PC-3 (cell line): ENCODE data around the gene CD28. TPM values are rescaled to one million over a fixed set of nuclear protein-coding genes. Genes with fewer than 3 reads are reported as not detected.

ENCODE experiments used
- ATAC-seq: fragments of 200-7000 bp; cut with Tn5 transposase; 2 replicates; pipeline ENCODE4 v1.9.1; 2020; ENCODE audit warnings: mild to moderate bottlenecking, moderate library complexity
- BruUV-seq: library from RNA; stranded (reverse); fragments of 400-500 nt; replicated peaks from 2 replicates; lab custom pipeline; 2021; lab: Mats Ljungman, UMichigan
- CTCF ChIA-PET: fragments of 300-600 bp; sonication (Branson Sonifier 250); formaldehyde crosslinking; loops from one replicate; lab custom pipeline; 2022; ENCODE audit warnings: antibody characterized with exemption; lab: Charles Lee
- POLR2A ChIA-PET: fragments of 300-600 bp; sonication (Branson Sonifier 250); formaldehyde crosslinking; loops from one replicate; lab custom pipeline; 2022; ENCODE audit warnings: antibody characterized with exemption; ENCODE audit not compliant: unreplicated experiment; lab: Charles Lee
- DNase-seq: peaks from one replicate; pipeline ENCODE4 v3.0.0-alpha.2; 2015
- H2AFZ ChIP-seq: fragments of 300-600 bp; sonication (generic); 2 replicates; pipeline ENCODE4 v1.6.0; 2016; ENCODE audit warnings: antibody characterized with exemption, low read length
- H3F3A ChIP-seq: fragments of 300-600 bp; sonication (generic); one replicate; pipeline ENCODE4 v1.6.0; 2017; ENCODE audit warnings: antibody characterized with exemption, low read length, control low read depth, mild to moderate bottlenecking; ENCODE audit not compliant: unreplicated experiment
- H3K27ac ChIP-seq: fragments of 300-600 bp; sonication (generic); 2 replicates; pipeline ENCODE4 v1.5.1; 2016; ENCODE audit warnings: mild to moderate bottlenecking, low read length
- H3K27me3 ChIP-seq: fragments of 300-600 bp; sonication (generic); 2 replicates; pipeline ENCODE4 v1.6.1; 2016; ENCODE audit warnings: low read length, mixed read lengths
- H3K36me3 ChIP-seq: fragments of 300-600 bp; sonication (generic); 2 replicates; pipeline ENCODE4 v1.6.1; 2016; ENCODE audit warnings: low read depth, mixed run types, low read length, mixed read lengths
- H3K4me1 ChIP-seq: fragments of 300-600 bp; sonication (generic); 2 replicates; pipeline ENCODE4 v1.5.1; 2016; ENCODE audit warnings: low read length; ENCODE audit not compliant: insufficient read depth
- H3K4me2 ChIP-seq: fragments of 300-600 bp; sonication (generic); 2 replicates; pipeline ENCODE4 v1.6.0; 2016; ENCODE audit warnings: low read length
- H3K4me3 ChIP-seq: fragments of 300-600 bp; sonication (generic); 2 replicates; pipeline ENCODE4 v1.5.1; 2016; ENCODE audit warnings: mild to moderate bottlenecking, low read length, mixed read lengths
- H3K79me2 ChIP-seq: fragments of 300-600 bp; sonication (generic); 2 replicates; pipeline ENCODE4 v1.6.1; 2017; ENCODE audit warnings: low read length, mixed read lengths
- H3K9ac ChIP-seq: fragments of 300-600 bp; sonication (generic); 2 replicates; pipeline ENCODE4 v1.6.0; 2016; ENCODE audit warnings: mild to moderate bottlenecking, low read length
- H3K9me2 ChIP-seq: fragments of 300-600 bp; sonication (generic); replicated peaks from 2 replicates; pipeline ENCODE4 v1.6.1; 2016; ENCODE audit warnings: mixed run types, low read length, mixed read lengths
- H3K9me3 ChIP-seq: fragments of 300-600 bp; sonication (generic); 2 replicates; pipeline ENCODE4 v1.6.1; 2016; ENCODE audit warnings: low read length, mixed read lengths
- H4K20me1 ChIP-seq: fragments of 300-600 bp; sonication (generic); 2 replicates; pipeline ENCODE4 v1.6.1; 2016; ENCODE audit warnings: low read length, mixed read lengths
- EZH2 ChIP-seq: fragments of 300-600 bp; sonication (generic); IDR thresholded peaks from one replicate; pipeline ENCODE4 v1.6.1; 2017; ENCODE audit warnings: antibody characterized with exemption, mild to moderate bottlenecking, low read length; ENCODE audit not compliant: unreplicated experiment
- EZH2phosphoT487 ChIP-seq: fragments of 300-600 bp; sonication (generic); IDR thresholded peaks from 2 replicates; pipeline ENCODE4 v1.6.1; 2018; ENCODE audit warnings: mild to moderate bottlenecking, antibody characterized with exemption, low read length, borderline replicate concordance
- intact Hi-C: fragments of 100-400 bp; cut with micrococcal nuclease; formaldehyde crosslinking; loops from 2 replicates; pipeline ENCODE4 v1.9.0; 2023
- total RNA-seq: library from RNA; depleted of rRNA; stranded (reverse); fragments of >200 nt; gene quantifications from 2 replicates; pipeline ENCODE4 v1.2.3, GENCODE V29; 2014
- TF ChIP-seq, protein P1 (sequence below): fragments of 300-600 bp; sonication (generic); conservative IDR thresholded peaks from 2 replicates; pipeline ENCODE4 v1.5.1; 2017; ENCODE audit warnings: antibody characterized with exemption, low read depth, mild to moderate bottlenecking, low read length

Gene CD28
- total RNA-seq, 1 experiment from 2014 or later = not detected

- ATAC-seq = no peak
- CTCF ChIA-PET = no interaction called here
Measured at GRCh38 chr2:203772456-203773165, 66.2 kb downstream of the CD28 start.

DNA sequence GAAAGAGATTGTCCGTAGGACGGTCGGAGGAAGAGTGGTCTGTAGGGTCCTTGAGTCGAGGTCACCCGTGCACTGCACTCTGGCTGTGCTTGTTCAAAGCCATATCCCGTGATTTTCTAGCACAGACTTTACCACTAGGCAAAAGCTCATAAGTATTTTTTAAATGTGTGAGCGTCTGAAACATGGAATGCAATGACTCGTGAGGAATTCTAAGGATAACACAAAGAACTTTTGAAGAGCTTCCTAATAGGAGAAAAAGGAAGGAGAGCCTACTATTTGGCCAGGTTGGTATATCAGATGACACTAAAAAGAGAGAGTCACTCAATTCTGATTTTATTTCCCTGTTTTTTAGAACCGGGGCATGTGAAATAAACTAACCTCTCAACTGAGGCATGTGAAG is 68.3 kb downstream of the CD28 start:
- H3K4me1 ChIP-seq = no peaks in the 10 kb centered on the region
- CTCF ChIA-PET = interaction anchor here (0.6 kb wide), 1 partner anchor 536 kb away, joined by 4 read pairs; no protein-coding TSS in a partner anchor
- no peaks in the 10 kb centered on the region for H3K79me2 ChIP-seq
- H3K9ac ChIP-seq = no peak overlapping the region
- DNase-seq = no peak
- H3K27ac ChIP-seq = no peak overlapping the region
- no peaks in the 10 kb centered on the region for H4K20me1 ChIP-seq
- no peak for ATAC-seq
- intact Hi-C loops = no loop called here
- POLR2A ChIA-PET = no interaction called here
- H3K27me3 ChIP-seq = no peaks in the 10 kb centered on the region
- no peaks in the 10 kb centered on the region for H3K9me2 ChIP-seq
- H3K4me3 ChIP-seq = no peak overlapping the region
- TF ChIP-seq EZH2phosphoT487 (no peak), EZH2 (no peak)
- TF ChIP-seq, protein P1, sequence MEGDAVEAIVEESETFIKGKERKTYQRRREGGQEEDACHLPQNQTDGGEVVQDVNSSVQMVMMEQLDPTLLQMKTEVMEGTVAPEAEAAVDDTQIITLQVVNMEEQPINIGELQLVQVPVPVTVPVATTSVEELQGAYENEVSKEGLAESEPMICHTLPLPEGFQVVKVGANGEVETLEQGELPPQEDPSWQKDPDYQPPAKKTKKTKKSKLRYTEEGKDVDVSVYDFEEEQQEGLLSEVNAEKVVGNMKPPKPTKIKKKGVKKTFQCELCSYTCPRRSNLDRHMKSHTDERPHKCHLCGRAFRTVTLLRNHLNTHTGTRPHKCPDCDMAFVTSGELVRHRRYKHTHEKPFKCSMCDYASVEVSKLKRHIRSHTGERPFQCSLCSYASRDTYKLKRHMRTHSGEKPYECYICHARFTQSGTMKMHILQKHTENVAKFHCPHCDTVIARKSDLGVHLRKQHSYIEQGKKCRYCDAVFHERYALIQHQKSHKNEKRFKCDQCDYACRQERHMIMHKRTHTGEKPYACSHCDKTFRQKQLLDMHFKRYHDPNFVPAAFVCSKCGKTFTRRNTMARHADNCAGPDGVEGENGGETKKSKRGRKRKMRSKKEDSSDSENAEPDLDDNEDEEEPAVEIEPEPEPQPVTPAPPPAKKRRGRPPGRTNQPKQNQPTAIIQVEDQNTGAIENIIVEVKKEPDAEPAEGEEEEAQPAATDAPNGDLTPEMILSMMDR = no peak
- H2AFZ ChIP-seq = no peak overlapping the region
- no peaks in the 10 kb centered on the region for H3F3A ChIP-seq
- H3K4me2 ChIP-seq = no peak overlapping the region
- no peaks in the 10 kb centered on the region for H3K9me3 ChIP-seq
- no peaks in the 10 kb centered on the region for H3K36me3 ChIP-seq
- no TSS peak for BruUV-seq

More at GRCh38 chr2:203772456-203773165, 66.2 kb downstream of the CD28 start:
- Histone ChIP-seq H4K20me1 (no peaks in the 10 kb centered on the region), H3K27me3 (no peaks in the 10 kb centered on the region), H3K9ac (no peak overlapping the region), H3F3A (no peaks in the 10 kb centered on the region), H3K9me2 (no peaks in the 10 kb centered on the region), H3K4me2 (no peak overlapping the region), H3K36me3 (no peaks in the 10 kb centered on the region), H3K79me2 (no peaks in the 10 kb centered on the region), H3K9me3 (no peaks in the 10 kb centered on the region), H3K4me3 (no peak overlapping the region), H3K27ac (no peak overlapping the region), H2AFZ (no peak overlapping the region), H3K4me1 (no peaks in the 10 kb centered on the region)
- DNase-seq = no peak
- POLR2A ChIA-PET = no interaction called here
- TF ChIP-seq, protein P1 = no peak
- no peak for TF ChIP-seq EZH2phosphoT487
- no peak for TF ChIP-seq EZH2
- intact Hi-C loops = no loop called here
- no TSS peak for BruUV-seq

- intact Hi-C loops = no loop called here
- no peaks in the 10 kb centered on the region for H3K9me2 ChIP-seq
- H3K36me3 ChIP-seq = no peaks in the 10 kb centered on the region
- H4K20me1 ChIP-seq = no peaks in the 10 kb centered on the region
- no peaks in the 10 kb centered on the region for H3K79me2 ChIP-seq
- no TSS peak for BruUV-seq
- H3K4me2 ChIP-seq = no peak overlapping the region
- H3K27me3 ChIP-seq = no peaks in the 10 kb centered on the region
- TF ChIP-seq EZH2phosphoT487 = no peak
- TF ChIP-seq, protein P1 = no peak
- no peak for TF ChIP-seq EZH2
- POLR2A ChIA-PET = interaction anchor here (0.7 kb wide), 1 partner anchor 50 kb away, joined by 4 read pairs; no protein-coding TSS in a partner anchor
- H3K4me3 ChIP-seq = no peak overlapping the region
- no peak overlapping the region for H3K9ac ChIP-seq
- H3F3A ChIP-seq = no peaks in the 10 kb centered on the region
- no peak overlapping the region for H2AFZ ChIP-seq
- DNase-seq (no peak), ATAC-seq (no peak)
- H3K9me3 ChIP-seq = no peaks in the 10 kb centered on the region
- CTCF ChIA-PET = no interaction called here
- H3K27ac ChIP-seq = no peak overlapping the region
- no peaks in the 10 kb centered on the region for H3K4me1 ChIP-seq
Measured at GRCh38 chr2:203775684-203776083, 69.2 kb downstream of the CD28 start.
